GM12874 (cell line): ENCODE measurements around the gene ATP9B.

Source experiments
- TF ChIP-seq, protein P1 (sequence below): IDR thresholded peaks from 2 replicates; pipeline ENCODE4 v1.5.1; 2011; ENCODE audit warnings: low read depth, mild to moderate bottlenecking, control low read depth, low read length, moderate library complexity; ENCODE audit not compliant: insufficient read depth

ATP9B gene

DNA sequence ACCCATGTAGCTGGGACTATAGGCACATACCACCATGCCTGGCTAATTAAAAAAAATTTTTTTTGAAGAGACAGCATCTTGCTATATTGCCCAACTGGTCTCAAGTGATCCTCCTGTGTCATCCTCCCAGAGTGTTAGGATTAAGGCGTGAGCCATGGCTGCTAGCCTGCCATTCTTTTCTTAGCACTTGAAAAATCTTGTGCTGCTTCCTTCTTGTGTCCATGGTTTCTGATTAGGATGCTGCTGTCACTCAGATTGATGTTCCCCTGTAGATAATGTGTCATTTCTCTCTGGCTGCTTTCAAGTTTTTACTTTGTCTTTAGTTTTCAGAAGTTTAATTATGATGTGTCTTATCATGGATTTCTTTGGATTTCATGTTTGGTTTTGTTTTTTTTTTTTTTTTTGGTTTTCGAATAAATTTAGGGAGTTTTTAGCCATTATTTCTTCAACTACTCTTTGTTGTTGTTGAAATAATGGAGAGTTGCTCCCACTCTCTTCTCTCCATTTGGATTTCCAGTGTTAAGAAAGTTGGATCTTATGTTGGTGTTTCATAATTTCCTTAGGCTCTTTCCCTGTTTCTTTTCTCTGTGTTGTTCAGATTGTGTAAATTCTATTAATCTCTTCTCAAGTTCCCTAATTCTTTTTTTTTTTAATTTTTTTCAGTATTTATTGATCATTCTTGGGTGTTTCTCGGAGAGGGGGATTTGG is 2.5 kb downstream of the ATP9B start:
- TF ChIP-seq, protein P1, sequence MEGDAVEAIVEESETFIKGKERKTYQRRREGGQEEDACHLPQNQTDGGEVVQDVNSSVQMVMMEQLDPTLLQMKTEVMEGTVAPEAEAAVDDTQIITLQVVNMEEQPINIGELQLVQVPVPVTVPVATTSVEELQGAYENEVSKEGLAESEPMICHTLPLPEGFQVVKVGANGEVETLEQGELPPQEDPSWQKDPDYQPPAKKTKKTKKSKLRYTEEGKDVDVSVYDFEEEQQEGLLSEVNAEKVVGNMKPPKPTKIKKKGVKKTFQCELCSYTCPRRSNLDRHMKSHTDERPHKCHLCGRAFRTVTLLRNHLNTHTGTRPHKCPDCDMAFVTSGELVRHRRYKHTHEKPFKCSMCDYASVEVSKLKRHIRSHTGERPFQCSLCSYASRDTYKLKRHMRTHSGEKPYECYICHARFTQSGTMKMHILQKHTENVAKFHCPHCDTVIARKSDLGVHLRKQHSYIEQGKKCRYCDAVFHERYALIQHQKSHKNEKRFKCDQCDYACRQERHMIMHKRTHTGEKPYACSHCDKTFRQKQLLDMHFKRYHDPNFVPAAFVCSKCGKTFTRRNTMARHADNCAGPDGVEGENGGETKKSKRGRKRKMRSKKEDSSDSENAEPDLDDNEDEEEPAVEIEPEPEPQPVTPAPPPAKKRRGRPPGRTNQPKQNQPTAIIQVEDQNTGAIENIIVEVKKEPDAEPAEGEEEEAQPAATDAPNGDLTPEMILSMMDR: no peak

DNA sequence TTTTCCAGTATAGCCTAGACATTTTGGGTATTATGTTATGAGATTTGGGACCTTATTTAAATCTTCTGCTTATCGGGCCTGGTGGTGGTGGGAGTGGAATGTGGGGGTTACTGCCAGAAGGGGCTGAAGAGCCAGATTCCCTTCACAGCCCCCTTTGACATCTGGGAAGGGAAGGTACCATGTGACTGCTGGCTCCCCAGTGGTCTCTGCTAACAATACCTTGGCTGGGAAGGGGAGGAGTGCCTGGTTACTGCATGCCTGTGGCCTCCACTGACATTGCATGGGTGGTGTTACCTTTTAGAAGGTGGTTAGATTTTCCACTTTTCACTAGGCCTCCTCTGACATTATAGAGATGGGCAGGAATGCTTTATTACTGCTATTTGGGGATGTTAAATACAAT is 8.0 kb downstream of the ATP9B start:
- TF ChIP-seq, protein P1: no peak

DNA sequence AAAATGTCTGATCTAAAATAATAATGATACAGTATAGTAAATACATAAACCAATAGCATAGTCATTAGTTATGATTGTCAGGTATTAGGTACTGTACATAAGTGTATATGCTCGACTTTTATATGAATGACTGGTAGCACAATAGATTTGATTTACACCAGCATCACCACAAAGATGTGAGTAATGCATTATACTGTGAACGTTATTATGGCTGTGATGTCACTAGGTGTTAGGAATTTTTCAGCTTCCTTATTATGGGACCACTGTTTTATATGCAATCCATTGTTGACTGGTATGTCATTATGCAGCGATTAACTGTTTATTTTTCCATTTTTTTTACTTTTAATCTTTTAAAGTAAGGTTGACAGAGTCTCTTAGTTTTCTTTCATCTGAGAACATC is 23.7 kb downstream of the ATP9B start:
- TF ChIP-seq, protein P1: no peak

DNA sequence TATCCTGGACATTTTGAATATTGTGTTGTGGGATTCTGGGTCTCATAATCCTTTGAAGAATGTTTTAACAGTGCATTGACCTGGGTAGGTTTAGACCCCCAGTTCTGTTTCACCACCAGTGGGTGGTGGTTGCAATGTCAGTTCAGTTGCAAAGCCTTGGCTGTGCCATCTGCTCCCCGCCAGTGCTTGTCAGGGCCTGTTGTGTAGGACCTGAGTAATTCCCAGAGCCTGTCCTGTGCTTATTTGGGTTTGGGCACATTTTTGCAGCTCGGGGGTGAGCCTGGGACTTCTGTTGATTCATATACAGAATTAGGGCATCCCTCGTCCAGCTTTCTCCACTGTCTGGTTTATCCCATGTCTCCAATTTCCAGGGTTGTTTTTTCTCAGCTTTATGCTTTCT is 24.8 kb downstream of the ATP9B start:
- TF ChIP-seq, protein P1: no peak

DNA sequence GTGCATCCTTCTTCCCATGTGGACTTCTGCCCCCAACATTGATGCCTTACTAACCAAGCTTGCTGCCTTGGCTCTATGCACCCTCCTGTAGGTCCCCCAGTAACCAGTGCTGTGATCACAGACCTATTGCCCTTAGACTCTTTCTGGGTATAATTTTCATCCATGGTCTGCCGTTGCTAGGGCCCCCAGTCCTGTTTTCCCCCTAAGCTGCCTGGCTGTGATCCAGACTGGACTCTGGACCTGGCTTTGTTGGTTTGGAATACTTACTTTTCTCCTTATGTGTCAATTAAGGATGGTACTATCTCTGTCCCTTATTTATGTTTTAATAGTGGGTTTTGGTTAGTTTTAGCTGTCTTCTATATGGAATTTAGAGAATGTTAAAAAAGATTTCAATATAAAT is 26.0 kb downstream of the ATP9B start:
- TF ChIP-seq, protein P1: no peak

DNA sequence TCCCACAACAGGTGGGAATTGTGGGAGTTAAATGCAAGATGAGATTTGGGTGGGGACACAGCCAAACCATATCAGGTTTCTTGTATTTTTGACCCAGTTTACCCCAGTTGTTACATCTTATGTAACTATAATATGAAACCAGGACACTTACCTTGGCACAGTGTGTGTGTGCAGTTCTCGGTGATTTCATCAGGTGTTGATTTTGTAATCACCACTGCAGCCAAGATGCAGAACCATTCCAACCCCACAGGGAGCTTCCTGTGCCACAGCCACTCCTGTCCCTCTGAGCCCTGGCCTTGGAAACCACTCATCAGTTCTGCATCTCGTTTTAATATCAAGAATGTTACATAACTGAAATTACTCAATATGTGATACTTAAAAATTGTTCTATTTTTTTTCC is 31.8 kb downstream of the ATP9B start:
- TF ChIP-seq, protein P1: no peak

DNA sequence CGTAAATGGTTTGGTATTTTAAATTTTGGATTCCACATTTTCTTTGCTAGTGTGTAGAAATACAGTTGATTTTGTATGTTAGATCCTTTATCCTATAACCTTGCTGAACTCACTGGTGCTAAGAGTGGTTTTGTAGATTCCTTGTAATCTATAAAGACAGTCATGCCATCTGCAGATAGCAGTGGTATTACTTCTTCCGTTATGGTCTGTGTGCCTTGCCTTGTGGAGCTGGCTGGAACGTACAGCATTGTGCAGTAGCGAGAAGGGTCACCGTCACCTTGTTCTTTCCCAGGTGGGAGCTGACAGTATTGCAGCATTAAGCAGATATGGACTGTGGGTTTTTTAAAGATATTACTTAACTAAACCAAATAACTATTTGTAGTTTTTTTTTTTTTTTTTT is 33.7 kb downstream of the ATP9B start:
- TF ChIP-seq, protein P1: no peak
